ENCODE data around the gene OR4C13.
"Not testable (repeated sequence)": the region's sequence is repeated elsewhere in the genome, so short reads cannot be mapped to it uniquely, and the experiment has no call there.

OR4C13 gene

GRCh38 chr11:49952091-49952490 lies at the start of gene OR4C13:
Gene OR4C13, plus strand, starts transcription at chr11:49952391. Its CDS starts 32 bp downstream, at chr11:49952423.
- no peak for DNase-seq (ENCODE audit: low spot score)

DNA sequence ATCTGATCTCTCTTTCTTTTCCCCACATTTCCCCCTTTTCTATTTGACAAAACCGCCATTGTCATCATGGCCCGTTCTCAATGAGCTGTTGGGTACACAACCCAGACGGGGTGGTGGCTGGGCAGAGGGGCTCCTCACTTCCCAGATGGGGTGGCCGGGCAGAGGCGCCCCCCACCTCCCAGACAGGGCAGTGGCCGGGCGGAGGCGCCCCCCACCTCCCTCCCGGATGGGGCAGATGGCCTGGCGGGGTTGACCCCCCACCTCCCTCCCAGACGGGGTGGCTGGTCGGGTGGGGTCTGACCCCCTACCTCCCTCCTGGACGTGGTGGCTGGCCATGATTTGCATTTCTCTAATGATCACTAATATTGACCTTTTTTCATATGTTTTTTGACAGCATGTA lies 40.7 kb upstream of the OR4C13 start:
- not testable (repeated sequence) for DNase-seq (ENCODE audit: low spot score)

- not testable (repeated sequence) for DNase-seq (ENCODE audit: low spot score)
Observed at GRCh38 chr11:49948701-49949100, 3.5 kb upstream of the OR4C13 start.

DNA sequence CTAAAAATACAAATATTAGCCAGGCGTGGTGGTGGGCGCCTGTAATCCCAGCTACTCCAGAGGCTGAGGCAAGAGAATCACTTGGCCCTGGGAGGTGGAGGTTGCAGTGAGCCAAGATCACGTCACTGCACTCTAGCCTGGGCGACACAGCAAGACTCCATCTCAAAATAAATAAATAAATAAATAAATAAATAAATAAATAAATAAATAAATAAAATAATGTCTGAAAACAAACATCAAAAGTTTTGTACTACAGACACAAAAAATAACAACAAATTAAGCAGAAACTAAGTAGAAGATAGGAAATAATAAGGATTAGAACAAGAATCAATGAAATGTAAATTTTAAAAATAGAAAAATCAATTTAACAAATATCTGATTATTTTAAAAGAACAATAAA lies 21.2 kb downstream of the OR4C13 start:
- DNase-seq (ENCODE audit: low spot score) = not testable (repeated sequence)

GRCh38 chr11:49982435-49982834 lies 30.2 kb downstream of the OR4C13 start, which contains the start of gene OR4C12:
Gene OR4C12, minus strand, starts transcription at chr11:49982535. Its CDS starts 34 bp downstream, at chr11:49982501.
- DNase-seq (ENCODE audit: low spot score) = not testable (repeated sequence)

- peak; percentile 5 for DNase-seq (ENCODE audit: low spot score)
Observed at GRCh38 chr11:49995565-49995964, 43.4 kb downstream of the OR4C13 start.
